GM12891 (cell line): ENCODE data around the gene KREMEN1.

Source experiments
- DNase-seq: peaks from one replicate; pipeline ENCODE4 v3.0.0; 2011; ENCODE audit warnings: low spot score; ENCODE audit not compliant: insufficient read length
- FAIRE-seq: peaks from 2 replicates; lab custom pipeline; 2011; peaks lifted over from hg19 to GRCh38; lab: Jason Lieb, UNC
- PAX5 ChIP-seq: IDR thresholded peaks from 2 replicates; pipeline ENCODE4 v1.6.1; 2011; ENCODE audit warnings: low read length, moderate library complexity, mild to moderate bottlenecking; ENCODE audit not compliant: insufficient read depth, severe bottlenecking
- POLR2A ChIP-seq: IDR thresholded peaks from 2 replicates; pipeline ENCODE4 v1.6.1; 2011; ENCODE audit warnings: low read depth, low read length, control low read depth
- POLR2AphosphoS5 ChIP-seq: IDR thresholded peaks from 2 replicates; pipeline ENCODE4 v1.6.1; 2011; ENCODE audit warnings: low read depth, low read length, control low read depth
- POU2F2 ChIP-seq: IDR thresholded peaks from 2 replicates; pipeline ENCODE4 v1.6.1; 2011; ENCODE audit warnings: low read depth, mild to moderate bottlenecking, control low read depth, low read length, moderate library complexity
- SPI1 ChIP-seq: IDR thresholded peaks from 2 replicates; pipeline ENCODE4 v1.6.1; 2011; ENCODE audit warnings: low read depth, low read length, control low read depth
- TAF1 ChIP-seq: IDR thresholded peaks from 2 replicates; pipeline ENCODE4 v1.6.1; 2011; ENCODE audit warnings: low read depth, low read length, control low read depth

KREMEN1 gene

DNA sequence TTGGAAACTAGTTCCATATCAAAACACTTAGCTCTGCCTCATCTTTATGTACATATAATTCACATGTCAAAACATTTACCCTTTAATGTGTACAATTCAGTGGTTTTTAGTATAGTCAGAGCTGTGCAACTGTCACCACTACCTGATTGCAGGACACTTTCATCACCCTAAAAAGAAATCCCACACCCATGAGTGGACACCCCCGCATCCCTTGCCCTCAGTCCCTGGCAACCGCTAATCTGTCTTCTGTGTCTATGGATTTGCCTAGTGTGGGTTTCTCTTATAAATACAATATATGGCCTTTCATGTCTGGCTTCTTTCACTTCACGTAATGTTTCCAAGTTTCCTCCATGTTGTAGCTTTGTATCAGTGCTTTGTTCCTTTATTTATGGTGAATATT lies 124.3 kb downstream of the KREMEN1 start:
- DNase-seq = no peak
- FAIRE-seq = no peak
- TF ChIP-seq POLR2A (no peak), SPI1 (no peak), POLR2AphosphoS5 (no peak), POU2F2 (no peak), TAF1 (no peak), PAX5 (no peak)

DNA sequence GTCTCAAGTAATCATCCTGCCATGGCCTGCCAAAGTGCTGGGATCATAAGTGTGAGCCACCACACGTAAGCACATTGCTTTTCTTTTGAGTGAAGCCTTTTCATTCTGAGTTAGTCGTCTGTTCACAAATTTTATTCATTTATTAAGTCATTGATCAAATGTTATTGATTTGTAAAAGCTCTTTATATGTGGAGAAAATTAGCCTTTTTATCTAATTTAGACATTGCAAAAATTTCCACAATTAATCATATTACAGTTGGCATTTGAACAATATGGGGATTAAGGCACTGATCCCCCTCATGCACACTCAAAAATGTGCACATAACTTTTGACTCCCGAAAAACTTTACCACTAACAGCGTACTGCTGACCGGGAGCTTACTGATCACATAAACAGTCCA lies 125.4 kb downstream of the KREMEN1 start:
- DNase-seq (no peak), FAIRE-seq (no peak)
- TF ChIP-seq TAF1 = no peak

DNA sequence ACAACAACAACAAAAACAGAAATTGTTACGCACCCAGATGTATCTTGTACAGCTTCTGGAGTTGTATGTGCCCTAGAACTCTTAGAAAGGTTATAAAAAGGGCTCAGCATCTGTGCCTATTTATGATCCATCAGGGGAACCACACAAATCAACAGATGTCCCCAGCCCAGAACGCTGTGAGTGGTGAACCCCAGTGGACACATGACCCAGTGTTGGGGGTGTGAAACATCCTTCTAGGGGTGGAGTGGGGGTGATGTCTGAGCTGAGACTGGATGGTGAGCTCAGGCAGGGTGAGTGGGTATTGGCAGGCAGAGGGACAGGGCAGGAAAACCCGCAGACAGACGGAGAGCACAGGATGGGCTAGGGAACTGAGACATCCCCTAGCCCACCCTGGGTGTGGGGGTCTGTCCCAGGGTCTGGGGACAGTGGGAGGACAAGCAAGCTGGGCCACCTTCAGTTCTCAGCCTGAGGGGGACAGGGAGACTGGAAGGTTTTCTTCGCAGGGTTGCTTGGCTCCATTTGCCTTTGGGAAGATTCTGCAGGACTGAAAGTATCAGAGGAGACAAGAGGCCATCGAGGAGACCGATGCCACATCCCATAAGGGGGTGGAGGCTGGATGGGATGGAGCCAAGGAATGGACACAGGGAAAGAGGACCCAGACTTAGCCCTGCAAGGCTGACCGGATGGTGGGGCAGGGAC lies 127.0 kb downstream of the KREMEN1 start:
- DNase-seq = no peak
- TF ChIP-seq POU2F2 (no peak), SPI1 (no peak)

DNA sequence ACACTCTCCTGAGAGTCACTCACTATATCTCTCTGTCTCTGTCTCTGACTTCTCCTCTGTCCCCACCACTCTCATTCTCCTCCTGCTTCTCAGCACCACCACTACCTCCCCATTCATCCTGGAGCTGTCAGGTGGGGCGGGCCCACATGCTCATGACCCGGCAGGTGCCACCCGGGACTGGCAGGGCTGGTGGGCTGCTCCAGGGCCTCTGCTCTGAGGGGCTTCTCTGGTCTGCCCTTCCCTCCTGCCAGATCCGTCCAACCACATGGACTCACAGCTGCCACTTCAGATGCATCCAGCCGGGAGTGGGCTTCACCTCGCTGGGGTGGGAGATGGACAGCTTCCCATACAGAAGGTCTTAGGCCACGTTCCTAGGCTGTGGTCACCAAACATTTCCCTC lies 128.1 kb downstream of the KREMEN1 start:
- no peak for TF ChIP-seq PAX5
- no peak for TF ChIP-seq SPI1
- TF ChIP-seq TAF1 = no peak
- no peak for TF ChIP-seq POLR2AphosphoS5
- TF ChIP-seq POU2F2 = no peak
- TF ChIP-seq POLR2A = no peak
- FAIRE-seq = no peak
- no peak for DNase-seq

More for the DNA sequence above, 127.0 kb downstream of the KREMEN1 start:
- FAIRE-seq = no peak

DNA sequence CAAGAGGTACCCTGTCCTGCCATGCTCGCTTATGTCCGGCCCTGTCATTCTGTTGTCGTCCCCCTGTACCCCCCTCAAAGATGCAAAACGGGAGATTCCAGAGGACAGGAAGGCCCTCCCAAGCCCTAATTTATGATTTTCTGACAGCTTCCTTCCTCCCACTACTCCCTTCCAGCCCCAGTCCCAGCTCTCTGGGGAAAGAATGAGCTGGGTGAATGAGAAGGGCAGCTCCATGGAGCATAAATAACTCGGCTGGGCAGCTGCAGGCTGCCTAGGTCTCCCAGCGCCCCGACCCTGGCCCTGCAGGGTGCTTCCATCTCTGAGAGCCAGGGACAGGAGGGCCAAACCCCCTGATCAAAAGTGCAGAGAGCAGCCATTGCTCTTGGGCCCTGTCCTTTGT lies 128.9 kb downstream of the KREMEN1 start:
- FAIRE-seq = no peak
- no peak for TF ChIP-seq TAF1
- TF ChIP-seq POU2F2 = no peak
- TF ChIP-seq SPI1 = no peak
- TF ChIP-seq PAX5 = no peak
- no peak for TF ChIP-seq POLR2A
- TF ChIP-seq POLR2AphosphoS5 = no peak
- no peak for DNase-seq

DNA sequence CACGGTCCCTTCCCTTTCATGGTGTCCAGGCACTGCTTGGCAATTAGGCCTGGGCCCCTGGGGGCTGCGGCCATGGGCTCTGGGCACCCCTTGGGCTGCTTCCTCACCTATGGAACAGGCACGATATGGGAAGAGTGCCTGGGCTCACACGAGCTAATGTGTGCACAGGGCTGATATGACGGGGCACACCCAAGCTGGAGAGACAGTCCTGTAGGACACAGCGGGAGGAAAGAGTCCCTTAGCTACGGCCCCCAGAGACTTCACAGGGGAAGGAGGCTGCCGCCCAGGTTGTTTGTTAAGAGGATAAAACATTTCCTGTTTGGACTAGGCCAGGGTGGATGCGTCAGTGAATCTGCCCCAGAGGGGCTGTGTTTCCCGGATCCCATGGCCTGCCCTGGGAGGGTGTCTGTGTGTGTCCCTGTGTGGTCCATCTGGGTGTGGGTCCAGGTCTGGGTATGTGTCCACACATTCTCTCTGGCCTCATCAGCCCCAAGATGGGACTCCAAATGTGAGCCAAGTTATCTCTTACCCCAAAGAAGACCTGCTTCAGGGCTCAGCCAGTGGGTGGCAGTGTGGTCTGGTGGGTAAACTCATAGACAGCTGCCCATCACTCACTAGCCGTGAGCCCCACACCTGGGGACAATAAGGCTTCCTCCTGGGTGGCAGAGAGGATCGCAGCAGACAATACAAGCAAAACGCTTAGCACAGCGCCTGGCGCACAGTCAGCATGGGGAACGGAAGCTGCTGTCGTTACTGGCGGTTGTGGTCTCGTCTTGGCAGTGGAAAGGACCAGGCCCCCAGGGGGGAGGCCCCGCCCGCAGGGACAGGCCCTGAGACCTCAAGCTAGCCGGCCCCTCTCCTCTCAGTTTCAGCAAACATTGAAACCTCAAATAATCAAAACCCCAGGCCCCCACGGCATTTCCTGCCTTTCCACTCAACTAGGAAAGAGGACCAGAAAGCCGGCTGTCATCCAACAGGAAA lies 129.7 kb downstream of the KREMEN1 start:
- TF ChIP-seq SPI1 (no peak; the same call in 1 of the 2 replicates), POLR2AphosphoS5 (peak; percentile 91), POLR2A (peak; percentile 85), POU2F2 (peak; percentile 83), TAF1 (peak; percentile 64; the same call in 1 of the 2 replicates), PAX5 (no peak)
- FAIRE-seq (peak; percentile 99), DNase-seq (peak; percentile 78)

DNA sequence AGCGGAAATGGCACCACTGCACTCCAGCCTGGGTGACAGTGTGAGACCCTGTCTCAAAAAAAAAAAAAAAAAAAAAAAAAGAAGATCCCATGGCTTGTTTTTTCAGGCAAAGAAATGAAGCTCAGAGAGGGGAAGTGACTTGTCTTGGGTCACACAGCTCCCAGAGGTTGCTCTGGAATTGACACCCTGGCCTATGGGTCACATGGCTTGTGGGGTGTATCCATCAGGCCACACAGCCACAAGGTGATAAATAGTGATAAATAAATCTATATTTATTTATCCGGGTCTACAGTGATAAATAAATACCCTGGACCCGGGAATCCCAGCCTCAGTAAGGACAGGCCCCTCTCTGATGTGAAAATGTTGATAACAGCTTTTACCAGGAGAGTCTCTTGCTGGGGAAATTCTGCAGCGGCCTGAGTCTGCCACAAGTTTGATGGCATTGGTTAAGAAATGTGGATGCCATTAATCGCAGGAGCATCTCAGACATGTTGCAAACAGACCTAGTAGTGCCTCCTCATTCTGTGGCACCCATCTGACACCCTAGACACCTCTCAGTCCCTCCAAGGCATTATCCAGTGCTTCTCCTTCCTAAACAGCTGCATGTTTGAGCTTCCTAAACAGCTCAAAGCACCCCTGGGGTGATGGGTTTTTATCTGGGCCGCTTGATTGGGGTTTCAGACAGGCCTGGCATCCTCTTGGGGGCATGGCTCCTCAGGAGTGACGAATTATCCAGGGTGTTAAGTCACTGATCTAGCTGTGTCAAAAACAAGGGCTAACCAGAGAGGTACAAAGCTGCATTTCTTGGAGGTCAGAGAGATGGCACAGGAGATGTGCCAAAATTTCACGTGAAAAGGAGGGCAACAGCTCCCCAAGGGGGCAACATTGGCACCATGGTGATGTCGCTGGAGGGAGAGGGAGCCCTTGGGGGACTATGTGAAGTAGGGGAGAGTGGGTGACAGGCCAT lies 130.9 kb downstream of the KREMEN1 start:
- FAIRE-seq = peak; percentile 89
- peak; percentile 28; the same call in 1 of the 2 replicates for TF ChIP-seq SPI1
- TF ChIP-seq POLR2AphosphoS5 = no peak
- no peak for DNase-seq

DNA sequence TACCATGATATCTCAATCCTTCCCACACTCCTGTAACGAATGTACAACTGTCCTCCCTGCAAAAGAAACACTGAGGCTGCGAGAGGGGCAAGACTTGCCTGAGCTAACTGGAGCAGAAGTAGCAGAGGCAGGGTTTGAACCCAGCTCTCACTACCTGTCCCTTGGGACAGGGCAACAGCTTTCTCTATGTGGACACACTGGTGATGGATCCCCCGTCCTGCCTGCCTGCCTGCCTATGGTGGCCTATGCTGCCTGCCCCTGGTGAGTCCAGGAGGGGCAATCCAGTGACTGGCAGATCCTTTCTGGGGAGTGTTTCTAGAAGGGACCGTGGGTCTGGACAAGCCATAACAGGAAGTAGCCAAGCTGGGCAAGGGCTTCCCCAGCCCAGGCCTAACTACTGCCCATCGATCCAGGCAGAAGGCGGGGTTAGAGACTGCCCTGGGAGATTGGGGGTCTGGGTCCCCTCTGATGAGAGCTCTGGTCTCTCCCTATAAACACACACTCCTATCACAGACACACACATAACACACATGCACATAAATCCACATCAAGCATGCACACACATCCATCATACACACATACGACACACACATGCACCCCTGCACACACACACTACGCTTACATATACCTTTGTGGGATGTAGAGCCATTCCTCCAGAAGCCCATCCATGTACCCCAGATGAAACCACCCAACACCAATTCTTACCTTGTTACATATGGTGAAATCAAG lies 131.8 kb downstream of the KREMEN1 start:
- DNase-seq (no peak), FAIRE-seq (peak; percentile 86)
- TF ChIP-seq POU2F2 (no peak), POLR2AphosphoS5 (no peak), TAF1 (no peak), SPI1 (no peak), POLR2A (no peak), PAX5 (no peak)

DNA sequence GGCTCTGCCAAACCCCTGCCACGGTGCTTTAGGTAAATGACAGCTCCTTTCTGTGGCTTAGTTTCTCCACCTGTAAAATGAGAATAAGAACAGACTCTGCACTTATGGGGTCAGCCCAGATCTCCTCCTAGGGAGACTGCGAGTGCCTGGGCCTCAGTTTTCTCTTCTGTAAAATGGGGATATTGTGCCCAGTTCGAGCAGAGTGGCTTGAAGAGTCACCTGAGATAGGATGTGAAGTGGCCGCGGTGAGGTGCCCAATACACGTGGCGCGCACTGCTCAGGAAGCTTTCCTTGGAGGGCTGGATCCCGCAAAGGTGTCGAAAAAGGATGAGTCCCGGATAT lies 132.4 kb downstream of the KREMEN1 start:
- TF ChIP-seq SPI1 = no peak
- TF ChIP-seq POLR2A = no peak
- TF ChIP-seq PAX5 = no peak
- TF ChIP-seq POU2F2 = no peak
- TF ChIP-seq POLR2AphosphoS5 = no peak
- TF ChIP-seq TAF1 = no peak
- DNase-seq (no peak), FAIRE-seq (peak; percentile 35)
